Measurements from ENCODE around the gene GNG12. TPM values are rescaled to one million over a fixed set of nuclear protein-coding genes. Genes with fewer than 3 reads are reported as not detected.
A peak's percentile ranks its signal among the peaks of the same experiment; 100 is the strongest.
"Not testable (repeated sequence)": the region's sequence is repeated elsewhere in the genome, so short reads cannot be mapped to it uniquely, and the experiment has no call there.

The GNG12 gene
- total and polyA plus RNA-seq, 8 donors, result 7.3 to 39.8 (median 21.1) TPM

GRCh38 chr1:67732750-67733151 is 100.5 kb downstream of the GNG12 start:
- 78 to 82% methylated on average over 6 of the region's 6 CpGs for WGBS, 2 donors
- Histone ChIP-seq H3K9me3 (no peaks in the 10 kb centered on the region), H3K4me1 (peaks cover 0 to 6% (median 3%) of the 10 kb centered on the region in 3 donors), H3K4me3 (no peak overlapping the region), H3K36me3 (no peaks in the 10 kb centered on the region), H3K27ac (no peak overlapping the region), H3K27me3 (no peaks in the 10 kb centered on the region)
- no peak for FAIRE-seq
- ATAC-seq, result peak in 2 of 4 donors; percentile 12 to 33
- no peak for DNase-seq
- intact Hi-C loops (cut with DNase I), result no loop called here
- no peak for TF ChIP-seq CTCF (IDR thresholded peaks at IDR 0.05)

- no peak for FAIRE-seq
- Histone ChIP-seq H3K4me3 (no peak overlapping the region), H3K36me3 (no peaks in the 10 kb centered on the region), H3K4me1 (peaks cover 0 to 3% (median under 1%) of the 10 kb centered on the region in 3 donors), H3K27me3 (no peaks in the 10 kb centered on the region), H3K9me3 (no peaks in the 10 kb centered on the region), H3K27ac (no peak overlapping the region)
- 86 to 88% methylated on average over 2 of the region's 2 CpGs for WGBS, 2 donors
- intact Hi-C loops (cut with DNase I), result no loop called here
- no peak for TF ChIP-seq CTCF (IDR thresholded peaks at IDR 0.05)
- no peak for ATAC-seq
- no peak for DNase-seq
Measured at GRCh38 chr1:67731322-67731721, 101.9 kb downstream of the GNG12 start.

DNA sequence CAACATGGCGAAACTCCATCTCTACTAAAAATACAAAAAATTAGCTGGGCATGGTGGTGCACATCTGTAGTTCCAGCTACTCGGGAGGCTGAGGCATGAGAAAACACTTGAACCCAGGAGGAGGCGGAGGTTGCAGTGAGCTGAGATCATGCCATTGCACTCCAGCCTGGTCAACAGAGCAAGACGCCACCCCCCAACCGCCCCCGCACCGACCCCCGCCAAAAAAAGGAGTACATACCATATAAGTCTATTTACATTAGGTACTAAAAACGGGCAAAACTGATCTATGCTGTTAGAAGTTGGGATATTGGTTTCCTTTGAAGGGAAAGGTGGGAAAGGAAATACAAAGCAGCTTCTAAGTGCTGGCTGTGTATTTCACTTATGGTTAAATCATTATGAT is 103.0 kb downstream of the GNG12 start:
- DNase-seq; H3K4me1 ChIP-seq; H3K27ac ChIP-seq; H3K4me3 ChIP-seq; H3K9me3 ChIP-seq; FAIRE-seq; intact Hi-C loops (cut with DNase I); H3K27me3 ChIP-seq; H3K36me3 ChIP-seq; ATAC-seq: not testable (repeated sequence)
- WGBS, 2 donors, result 93 to 95% methylated on average over 9 of the region's 9 CpGs

GRCh38 chr1:67729872-67730271 is 103.4 kb downstream of the GNG12 start:
- WGBS, 2 donors, result 95% methylated on average over 2 of the region's 2 CpGs
- Histone ChIP-seq H3K27me3 (no peaks in the 10 kb centered on the region), H3K36me3 (no peaks in the 10 kb centered on the region), H3K4me1 (peaks cover 0 to 8% (median 8%) of the 10 kb centered on the region in 3 donors), H3K9me3 (no peaks in the 10 kb centered on the region), H3K27ac (no peak overlapping the region), H3K4me3 (no peak overlapping the region)
- FAIRE-seq (no peak), ATAC-seq (no peak), DNase-seq (no peak)
- no peak for TF ChIP-seq CTCF (IDR thresholded peaks at IDR 0.05)
- intact Hi-C loops (cut with DNase I), result no loop called here

- TF ChIP-seq CTCF (IDR thresholded peaks at IDR 0.05), result no peak
- H3K27me3 ChIP-seq, result no peaks in the 10 kb centered on the region
- peaks cover 0 to 20% (median 8%) of the 10 kb centered on the region in 3 donors for H3K4me1 ChIP-seq
- H3K36me3 ChIP-seq, result no peaks in the 10 kb centered on the region
- no peak for FAIRE-seq
- no peak overlapping the region for H3K27ac ChIP-seq
- H3K4me3 ChIP-seq, result no peak overlapping the region
- no peaks in the 10 kb centered on the region for H3K9me3 ChIP-seq
- no peak for DNase-seq
- intact Hi-C loops (cut with DNase I), result no loop called here
- no peak for ATAC-seq
Measured at GRCh38 chr1:67726224-67726623, 107.0 kb downstream of the GNG12 start.

Data from pancreas (tissue), 10 donors.